ENCODE measurements around the gene IGF1.
A peak's percentile ranks its signal among the peaks of the same experiment; 100 is the strongest.

IGF1 gene

GRCh38 chr12:102444093-102444492 is 36.3 kb downstream of the IGF1 start:
- no peak overlapping the region for H3K27ac Mint-ChIP-seq
- no peak for TF ChIP-seq CTCF (IDR thresholded peaks at IDR 0.05)

GRCh38 chr12:102441077-102441596 is 39.2 kb downstream of the IGF1 start:
- H3K36me3 Mint-ChIP-seq (ENCODE audit: low read depth): no peaks in the 10 kb centered on the region
- no peak for TF ChIP-seq CTCF (IDR thresholded peaks at IDR 0.05)
- H3K9me3 Mint-ChIP-seq: peaks cover 18% of the 10 kb centered on the region
- no peak for DNase-seq
- H3K27me3 Mint-ChIP-seq (ENCODE audit: low read depth, poor library complexity): peaks cover 6% of the 10 kb centered on the region
- H3K27ac Mint-ChIP-seq: no peak overlapping the region
- H3K4me1 Mint-ChIP-seq: peaks cover 10% of the 10 kb centered on the region
- H3K4me3 Mint-ChIP-seq: no peak overlapping the region

More at GRCh38 chr12:102444093-102444492, 36.3 kb downstream of the IGF1 start:
- H3K4me1 Mint-ChIP-seq: peaks cover under 1% of the 10 kb centered on the region
- H3K36me3 Mint-ChIP-seq (ENCODE audit: low read depth): no peaks in the 10 kb centered on the region
- peaks cover 28% of the 10 kb centered on the region for H3K9me3 Mint-ChIP-seq
- DNase-seq: no peak
- H3K27me3 Mint-ChIP-seq (ENCODE audit: low read depth, poor library complexity): peaks cover 10% of the 10 kb centered on the region
- H3K4me3 Mint-ChIP-seq: no peak overlapping the region

GRCh38 chr12:102439426-102440405 is 40.6 kb downstream of the IGF1 start:
- no peak for TF ChIP-seq CTCF (IDR thresholded peaks at IDR 0.05)
- H3K36me3 Mint-ChIP-seq (ENCODE audit: low read depth): no peaks in the 10 kb centered on the region
- H3K27me3 Mint-ChIP-seq (ENCODE audit: low read depth, poor library complexity): peaks cover 6% of the 10 kb centered on the region
- no peak overlapping the region for H3K27ac Mint-ChIP-seq
- DNase-seq: no peak
- peaks cover 13% of the 10 kb centered on the region for H3K4me1 Mint-ChIP-seq
- H3K9me3 Mint-ChIP-seq: peaks cover 6% of the 10 kb centered on the region
- no peak overlapping the region for H3K4me3 Mint-ChIP-seq

GRCh38 chr12:102438827-102439210 is 41.5 kb downstream of the IGF1 start:
- Mint-ChIP-seq H3K4me1 (peaks cover 13% of the 10 kb centered on the region), H3K9me3 (no peaks in the 10 kb centered on the region), H3K4me3 (no peak overlapping the region), H3K36me3 (ENCODE audit: low read depth) (no peaks in the 10 kb centered on the region), H3K27ac (peak overlapping the region; percentile 51), H3K27me3 (ENCODE audit: low read depth, poor library complexity) (peaks cover 6% of the 10 kb centered on the region)
- DNase-seq: no peak
- TF ChIP-seq CTCF (IDR thresholded peaks at IDR 0.05): no peak

- no peaks in the 10 kb centered on the region for H3K9me3 Mint-ChIP-seq
- no peak overlapping the region for H3K4me3 Mint-ChIP-seq
- no peak for DNase-seq
- H3K27me3 Mint-ChIP-seq (ENCODE audit: low read depth, poor library complexity): peaks cover 6% of the 10 kb centered on the region
- H3K4me1 Mint-ChIP-seq: peaks cover 13% of the 10 kb centered on the region
- no peak overlapping the region for H3K27ac Mint-ChIP-seq
- TF ChIP-seq CTCF (IDR thresholded peaks at IDR 0.05): no peak
- H3K36me3 Mint-ChIP-seq (ENCODE audit: low read depth): no peaks in the 10 kb centered on the region
Measured at GRCh38 chr12:102438047-102438826, 42.1 kb downstream of the IGF1 start.

Data from nephron progenitor cell (in vitro differentiated cells).